H1 (cell line): ENCODE results near the gene CCDC38. TPM values are rescaled to one million over a fixed set of nuclear protein-coding genes. Genes with fewer than 3 reads are reported as not detected.

Source experiments
- CTCF ChIA-PET: fragments of 300-600 bp; sonication (Branson Sonifier 250); formaldehyde crosslinking; loops from one replicate; lab custom pipeline; 2021; ENCODE audit not compliant: partially characterized antibody; lab: Charles Lee
- POLR2A ChIA-PET: fragments of 300-600 bp; sonication (Branson Sonifier 250); formaldehyde crosslinking; loops from one replicate; lab custom pipeline; 2021; ENCODE audit warnings: inconsistent platforms; ENCODE audit not compliant: partially characterized antibody; lab: Charles Lee
- DNase-seq, 2 experiments: peaks; one replicate each; pipeline versions ENCODE4 v3.0.0 to v3.0.0-alpha.2; 2010 to 2022; ENCODE audit warnings: low spot score in 2 of 2, low read depth in 1 of 2, mixed read lengths in 1 of 2
- FAIRE-seq: peaks from 2 replicates; lab custom pipeline; 2011; peaks lifted over from hg19 to GRCh38; lab: Jason Lieb, UNC
- H2AFZ ChIP-seq: 2 replicates; pipeline ENCODE4 v1.8.1; 2012; ENCODE audit warnings: low read length, inconsistent platforms
- H2AK5ac ChIP-seq: 2 replicates; pipeline ENCODE4 v1.6.1; 2013; ENCODE audit warnings: low read depth, low read length
- H2BK120ac ChIP-seq: replicated peaks from 2 replicates; pipeline ENCODE3; 2013; ENCODE audit warnings: low read depth, low read length, inconsistent platforms
- H2BK12ac ChIP-seq: 2 replicates; pipeline ENCODE4 v1.6.1; 2013; ENCODE audit warnings: low read depth, low read length
- H2BK15ac ChIP-seq: 2 replicates; pipeline ENCODE4 v1.6.1; 2013; ENCODE audit warnings: low read length
- H2BK20ac ChIP-seq: 2 replicates; pipeline ENCODE4 v1.6.1; 2013; ENCODE audit warnings: low read length
- H2BK5ac ChIP-seq: 2 replicates; pipeline ENCODE4 v1.6.1; 2013; ENCODE audit warnings: low read depth, low read length
- H3K14ac ChIP-seq: 2 replicates; pipeline ENCODE4 v1.6.1; 2013; ENCODE audit warnings: inconsistent platforms; ENCODE audit not compliant: insufficient read length
- H3K18ac ChIP-seq: 2 replicates; pipeline ENCODE4 v1.6.1; 2013; ENCODE audit warnings: low read length; ENCODE audit errors: extremely low read depth
- H3K23ac ChIP-seq: 2 replicates; pipeline ENCODE4 v1.6.1; 2013; ENCODE audit warnings: inconsistent platforms; ENCODE audit not compliant: insufficient read length
- H3K23me2 ChIP-seq: 2 replicates; pipeline ENCODE4 v1.6.1; 2013; ENCODE audit warnings: low read depth, low read length
- H3K27ac ChIP-seq: 2 replicates; pipeline ENCODE4 v1.6.1; 2011; ENCODE audit warnings: low read depth, low read length, inconsistent platforms
- H3K27me3 ChIP-seq, 4 experiments: replicated peaks in 1 of 4; 1 replicate in 1 of 4; 2 replicates in 3 of 4; pipeline versions ENCODE4 v1.6.1 to v1.8.1; 2011 to 2013; ENCODE audit warnings: low read length in 3 of 4, mild to moderate bottlenecking in 3 of 4, inconsistent platforms in 2 of 4, mixed read lengths in 2 of 4, moderate library complexity in 1 of 4; ENCODE audit not compliant: control insufficient read depth in 3 of 4, insufficient read depth in 3 of 4; ENCODE audit errors: extremely low read depth in 1 of 4
- H3K36me3 ChIP-seq, 4 experiments: 2 replicates each; pipeline versions ENCODE4 v1.6.1 to v1.8.1; 2011 to 2013; ENCODE audit warnings: mild to moderate bottlenecking in 4 of 4, low read length in 3 of 4, moderate library complexity in 2 of 4, control low read depth in 1 of 4, inconsistent platforms in 1 of 4; ENCODE audit not compliant: insufficient read depth in 4 of 4, control insufficient read depth in 2 of 4
- H3K4ac ChIP-seq: replicated peaks from 2 replicates; pipeline ENCODE3; 2013; ENCODE audit warnings: low read length, low read depth, mixed read lengths, inconsistent platforms; ENCODE audit not compliant: insufficient read length
- H3K4me1 ChIP-seq, 4 experiments: replicated peaks in 1 of 4; 1 replicate in 1 of 4; 2 replicates in 3 of 4; pipeline versions ENCODE4 v1.6.1 to v1.8.1; 2011 to 2013; ENCODE audit warnings: low read length in 3 of 4, inconsistent platforms in 2 of 4, mixed read lengths in 1 of 4; ENCODE audit not compliant: insufficient read depth in 4 of 4, control insufficient read depth in 3 of 4
- H3K4me2 ChIP-seq, 2 experiments: 2 replicates each; pipeline versions ENCODE4 v1.6.1 to v1.8.1; 2011 to 2013; ENCODE audit warnings: low read depth in 2 of 2, low read length in 2 of 2, control low read depth in 1 of 2, inconsistent platforms in 1 of 2, mild to moderate bottlenecking in 1 of 2; ENCODE audit not compliant: insufficient read depth in 1 of 2
- H3K4me3 ChIP-seq, 4 experiments: fragments of 200-600, 300-600 bp in 1 of 4; sonication (generic), shearing (Covaris generic), sonication (Bioruptor Twin) in 1 of 4; 2 replicates each; pipeline versions ENCODE4 v1.5.1 to v1.8.1; 2011 to 2016; ENCODE audit warnings: low read length in 4 of 4, low read depth in 3 of 4, control low read depth in 2 of 4, inconsistent platforms in 2 of 4, mild to moderate bottlenecking in 2 of 4, mixed read lengths in 1 of 4, moderate library complexity in 1 of 4; ENCODE audit not compliant: insufficient read depth in 2 of 4; ENCODE audit errors: extremely low read depth in 1 of 4
- H3K56ac ChIP-seq: replicated peaks from 2 replicates; pipeline ENCODE3; 2013; ENCODE audit warnings: low read depth, mild to moderate bottlenecking, mixed read lengths, low read length, inconsistent platforms; ENCODE audit not compliant: insufficient read length
- H3K79me1 ChIP-seq: 2 replicates; pipeline ENCODE4 v1.6.1; 2013; ENCODE audit warnings: low read depth, low read length, control low read depth
- H3K79me2 ChIP-seq, 2 experiments: 2 replicates each; pipeline versions ENCODE4 v1.6.1 to v1.8.1; 2012 to 2013; ENCODE audit warnings: low read length in 2 of 2, mild to moderate bottlenecking in 2 of 2, inconsistent platforms in 1 of 2; ENCODE audit not compliant: insufficient read depth in 2 of 2, control insufficient read depth in 1 of 2
- H3K9ac ChIP-seq, 4 experiments: replicated peaks in 1 of 4; 1 replicate in 1 of 4; 2 replicates in 3 of 4; pipeline versions ENCODE4 v1.6.1 to v1.8.1; 2011 to 2013; ENCODE audit warnings: low read depth in 3 of 4, low read length in 3 of 4, control low read depth in 2 of 4, mild to moderate bottlenecking in 2 of 4, moderate library complexity in 2 of 4, inconsistent platforms in 1 of 4; ENCODE audit errors: extremely low read depth in 1 of 4
- H3K9me3 ChIP-seq, 2 experiments: 2 replicates each; pipeline versions ENCODE4 v1.6.1 to v1.8.1; 2012 to 2013; ENCODE audit warnings: mild to moderate bottlenecking in 2 of 2, moderate library complexity in 2 of 2, control low read depth in 1 of 2, inconsistent platforms in 1 of 2, low read depth in 1 of 2, low read length in 1 of 2, mixed read lengths in 1 of 2; ENCODE audit not compliant: insufficient read depth in 2 of 2
- H4K20me1 ChIP-seq, 2 experiments: replicated peaks in 1 of 2; 2 replicates each; pipeline versions ENCODE3 to v1.8.1; 2011 to 2013; ENCODE audit warnings: inconsistent platforms in 2 of 2, low read length in 2 of 2, mild to moderate bottlenecking in 1 of 2; ENCODE audit not compliant: insufficient read depth in 2 of 2, control insufficient read depth in 1 of 2
- H4K5ac ChIP-seq: 2 replicates; pipeline ENCODE4 v1.6.1; 2013; ENCODE audit warnings: low read length, low read depth, mixed read lengths, inconsistent platforms; ENCODE audit not compliant: insufficient read length
- H4K8ac ChIP-seq: 2 replicates; pipeline ENCODE4 v1.8.0; 2013; ENCODE audit warnings: mild to moderate bottlenecking, moderate library complexity, low read length, inconsistent platforms; ENCODE audit not compliant: insufficient read depth; ENCODE audit errors: extremely low read depth
- H4K91ac ChIP-seq: replicated peaks from 2 replicates; pipeline ENCODE3; 2013; ENCODE audit warnings: low read length, mixed read lengths, inconsistent platforms; ENCODE audit not compliant: insufficient read length
- BCL11A ChIP-seq, 2 experiments: IDR thresholded peaks; one replicate each; pipeline ENCODE4 v1.6.1; 2011; ENCODE audit warnings: low read depth in 2 of 2, low read length in 2 of 2, mild to moderate bottlenecking in 2 of 2
- BRCA1 ChIP-seq: IDR thresholded peaks from 2 replicates; pipeline ENCODE4 v1.6.1; 2012; ENCODE audit warnings: low read depth, low read length, improper control_type of control experiment
- CBX8 ChIP-seq: fragments of 300-800, 300-1000 bp; sonication (generic); IDR thresholded peaks from 2 replicates; pipeline ENCODE4 v1.7.1; 2016; ENCODE audit warnings: low read depth, low read length, borderline replicate concordance
- FOSL1 ChIP-seq: IDR thresholded peaks from 2 replicates; pipeline ENCODE4 v1.6.1; 2011; ENCODE audit warnings: mild to moderate bottlenecking, low read depth, low read length, moderate library complexity; ENCODE audit not compliant: insufficient read depth
- GTF2F1 ChIP-seq: IDR thresholded peaks from 2 replicates; pipeline ENCODE4 v1.6.1; 2012; ENCODE audit warnings: low read depth, low read length, improper control_type of control experiment, borderline replicate concordance
- KDM1A ChIP-seq: fragments of 200-600, 300-600 bp; sonication (generic); IDR thresholded peaks from 2 replicates; pipeline ENCODE4 v1.7.1; 2016; ENCODE audit warnings: mild to moderate bottlenecking, low read length, borderline replicate concordance
- KDM5A ChIP-seq: fragments of 200-600 bp; IDR thresholded peaks from 2 replicates; pipeline ENCODE4 v1.7.1; 2012; ENCODE audit warnings: mild to moderate bottlenecking, low read length, inconsistent platforms, mixed read lengths
- POLR2A ChIP-seq, 2 experiments: IDR thresholded peaks; 1 replicate in 1 of 2; 2 replicates in 1 of 2; pipeline ENCODE4 v1.6.1; 2011; ENCODE audit warnings: low read depth in 2 of 2, low read length in 2 of 2, mild to moderate bottlenecking in 2 of 2; ENCODE audit errors: control extremely low read depth in 1 of 2
- RFX5 ChIP-seq: IDR thresholded peaks from 2 replicates; pipeline ENCODE4 v1.6.1; 2011; ENCODE audit warnings: low read depth, low read length, improper control_type of control experiment, borderline replicate concordance
- SAP30 ChIP-seq: fragments of 300-600 bp; sonication (generic); IDR thresholded peaks from 2 replicates; pipeline ENCODE4 v1.7.1; 2012; ENCODE audit warnings: low read length, moderate library complexity, mild to moderate bottlenecking, inconsistent platforms; ENCODE audit not compliant: insufficient read depth, insufficient replicate concordance
- SP1 ChIP-seq: IDR thresholded peaks from 2 replicates; pipeline ENCODE4 v1.6.1; 2011; ENCODE audit warnings: low read depth, low read length
- SUZ12 ChIP-seq: fragments of 200-600 bp; sonication (generic); IDR thresholded peaks from 2 replicates; pipeline ENCODE4 v1.6.1; 2012; ENCODE audit warnings: mild to moderate bottlenecking, inconsistent platforms, low read length, moderate library complexity, mixed read lengths
- TAF7 ChIP-seq: optimal IDR thresholded peaks from 2 replicates; pipeline ENCODE3; 2011; ENCODE audit warnings: low read depth, mild to moderate bottlenecking, inconsistent platforms, low read length, moderate library complexity, borderline replicate concordance
- WGBS, 2 experiments: shearing (Covaris generic) in 1 of 2; methylation state at CpG; one replicate each; pipeline versions ENCODE4 v1.1.6 to v1.1.7; 2013 to 2015; ENCODE audit warnings: low lambda C conversion rate in 2 of 2, mixed read lengths in 2 of 2, inconsistent platforms in 1 of 2, low coverage in 1 of 2, missing lambda C conversion rate in 1 of 2; ENCODE audit not compliant: insufficient replicate concordance in 2 of 2, insufficient coverage in 1 of 2, insufficient read length in 1 of 2; ENCODE audit errors: extremely low coverage in 1 of 2, missing lambda C conversion rate in 1 of 2; 5-methylcytosine and 5-hydroxymethylcytosine counted together
- polyA plus RNA-seq, 7 experiments: library from polyadenylated mRNA; depleted of rRNA in 3 of 7; stranded (reverse) in 5 of 7; unstranded in 2 of 7; fragments of >200 nt in 5 of 7; fragments of 200-250 nt in 2 of 7; gene quantifications; 1 replicate in 5 of 7; 2 replicates in 1 of 7; 4 replicates in 1 of 7; pipeline versions ENCODE4 v1.2.1 to v1.2.3, GENCODE V29; 2011 to 2013; ENCODE audit warnings: missing spikeins in 2 of 7, mixed read lengths in 2 of 7
- total RNA-seq: library from RNA; stranded (reverse); fragmentation: NEBNext Ultra II Directional; extraction: Animal tissue kit (Norgen Biotek cat#: 25700); gene quantifications from 2 replicates; pipeline ENCODE4 v1.2.1, GENCODE V29; 2021

The CCDC38 gene
- total and polyA plus RNA-seq, 2 of the 8 experiments (the other 6 are each of a cell fraction or from before 2014, with no cell fraction given) = not detected

DNA sequence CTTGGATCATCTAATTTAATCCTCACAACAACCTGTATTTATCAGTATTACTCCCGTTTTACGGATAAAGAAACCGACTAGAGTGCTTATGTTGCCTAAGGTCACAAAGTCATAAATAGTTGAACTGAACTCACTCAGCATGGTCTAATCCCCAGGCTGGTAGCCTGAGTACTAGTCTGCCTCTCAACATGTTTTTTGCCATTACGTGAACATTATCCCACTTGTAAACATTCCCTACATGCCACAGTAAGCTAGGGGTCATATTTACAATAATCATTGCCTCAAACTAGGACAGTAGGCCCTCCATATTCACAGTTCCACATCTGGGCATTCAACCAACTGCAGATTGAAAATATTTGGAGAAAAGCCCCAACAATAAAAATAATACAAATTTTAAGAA lies 71.5 kb downstream of the CCDC38 start:
- Histone ChIP-seq H4K8ac (no peak overlapping the region), H4K5ac (no peak overlapping the region), H2BK5ac (no peak overlapping the region), H2AK5ac (no peak overlapping the region), H2BK12ac (no peak overlapping the region), H3K56ac (no peak overlapping the region), H3K4ac (no peak overlapping the region), H3K4me1 (peaks cover 0 to 11% (median 2%) of the 10 kb centered on the region in 4 experiments; a peak in 3 of 7 replicates), H4K20me1 (no peaks in the 10 kb centered on the region), H2BK15ac (no peak overlapping the region), H3K27me3 (no peaks in the 10 kb centered on the region), H3K9ac (no peak overlapping the region), H3K4me2 (no peak overlapping the region), H3K14ac (no peak overlapping the region), H3K4me3 (no peak overlapping the region), H3K9me3 (no peaks in the 10 kb centered on the region), H2AFZ (no peak overlapping the region), H2BK120ac (no peak overlapping the region), H4K91ac (no peak overlapping the region), H3K79me2 (0 out of 4 replicates have a peak, but pooled peaks cover 0 to 2% of the 10 kb centered on the region in 2 experiments), H3K27ac (no peak overlapping the region), H2BK20ac (no peak overlapping the region), H3K23ac (no peak overlapping the region), H3K18ac (no peak overlapping the region), H3K23me2 (no peaks in the 10 kb centered on the region; the same call in 1 of the 2 replicates), H3K79me1 (no peaks in the 10 kb centered on the region), H3K36me3 (peaks cover 0 to 38% (median 6%) of the 10 kb centered on the region in 4 experiments; a peak in 5 of 8 replicates)
- no peak for DNase-seq
- ChIA-PET CTCF (no interaction called here), POLR2A (interaction anchor here (1.1 to 4.5 kb wide), 3 partner anchors 9 to 36 kb away, joined by 3 to 53 read pairs (median 10); partner anchors contain the start of gene SNRPF)
- 89% methylated on average over 4 of the region's 4 CpGs; no CpG with 5 or more reads in 1 of the 2 experiments for WGBS, 2 experiments
- no peak for FAIRE-seq
- TF ChIP-seq RFX5 (no peak), POLR2A (IDR thresholded peaks at IDR 0.05; ENCODE audit: control extremely low read depth in 1 of 2, low read depth in 2 of 2, low read length in 2 of 2) (no peak), SAP30 (no peak), KDM5A (no peak), KDM1A (no peak), CBX8 (no peak), SUZ12 (no peak), SP1 (no peak), GTF2F1 (no peak), BRCA1 (no peak), TAF7 (no peak), BCL11A (IDR thresholded peaks at IDR 0.05; ENCODE audit: low read depth in 2 of 2, low read length in 2 of 2) (no peak), FOSL1 (no peak)
